ENCODE data around the gene AGMO.

Gene AGMO

DNA sequence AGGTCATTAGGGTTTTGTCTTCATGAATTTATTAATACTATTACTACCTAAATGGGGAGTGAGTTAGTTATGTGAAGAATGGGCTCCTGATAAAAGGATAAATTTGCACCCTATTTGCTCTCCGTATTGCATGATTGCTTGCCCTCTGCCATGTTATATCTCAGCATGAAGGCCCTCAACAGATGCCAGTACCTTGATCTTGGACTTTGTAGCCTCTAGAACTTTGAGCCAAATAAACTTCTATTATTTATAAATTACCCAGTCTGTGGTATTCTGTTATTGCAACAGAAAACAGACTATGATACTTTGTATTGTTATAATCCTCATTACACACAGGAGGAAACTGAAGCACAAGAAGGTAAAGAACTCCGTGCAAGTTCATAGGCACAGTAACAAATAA, 150.8 kb downstream of the AGMO start:
- Histone ChIP-seq H3K9me3 (ENCODE audit: control insufficient read depth, low read depth, low read length) (no peaks in the 10 kb centered on the region), H3K4me3 (ENCODE audit: low read length) (no peak overlapping the region), H3K27ac (ENCODE audit: low read length) (no peak overlapping the region), H3K9ac (ENCODE audit: low read length) (no peak overlapping the region), H3K27me3 (ENCODE audit: control insufficient read depth, insufficient read depth, low read length) (no peaks in the 10 kb centered on the region), H3K36me3 (ENCODE audit: control insufficient read depth, low read depth, low read length) (no peaks in the 10 kb centered on the region), H3K4me1 (ENCODE audit: control insufficient read depth, low read depth, low read length) (no peaks in the 10 kb centered on the region)

DNA sequence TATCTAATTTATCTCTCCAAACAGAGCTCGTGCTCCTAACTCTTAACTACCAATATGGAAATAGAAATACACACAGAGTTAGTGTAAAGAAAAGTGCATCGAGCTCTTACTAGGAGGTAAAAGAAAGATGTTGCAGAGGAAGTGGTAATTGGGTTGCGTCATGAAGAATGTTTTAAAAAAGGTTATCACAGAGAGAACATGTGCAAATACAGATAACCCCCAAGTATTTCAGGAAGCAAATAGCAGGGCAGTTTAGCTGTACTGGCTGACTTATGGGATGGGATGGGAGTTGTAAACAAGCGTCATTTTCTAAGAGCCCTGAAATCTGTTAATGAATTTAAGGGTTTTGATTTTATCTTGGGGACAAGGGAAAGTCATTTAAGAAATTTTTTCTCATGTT, 153.9 kb downstream of the AGMO start:
- H3K9me3 ChIP-seq (ENCODE audit: control insufficient read depth, low read depth, low read length), result no peaks in the 10 kb centered on the region
- H3K9ac ChIP-seq (ENCODE audit: low read length), result no peak overlapping the region
- no peak overlapping the region for H3K4me3 ChIP-seq (ENCODE audit: low read length)
- H3K27ac ChIP-seq (ENCODE audit: low read length), result no peak overlapping the region
- no peaks in the 10 kb centered on the region for H3K36me3 ChIP-seq (ENCODE audit: control insufficient read depth, low read depth, low read length)
- H3K27me3 ChIP-seq (ENCODE audit: control insufficient read depth, insufficient read depth, low read length), result no peaks in the 10 kb centered on the region
- H3K4me1 ChIP-seq (ENCODE audit: control insufficient read depth, low read depth, low read length), result peaks cover 3% of the 10 kb centered on the region

DNA sequence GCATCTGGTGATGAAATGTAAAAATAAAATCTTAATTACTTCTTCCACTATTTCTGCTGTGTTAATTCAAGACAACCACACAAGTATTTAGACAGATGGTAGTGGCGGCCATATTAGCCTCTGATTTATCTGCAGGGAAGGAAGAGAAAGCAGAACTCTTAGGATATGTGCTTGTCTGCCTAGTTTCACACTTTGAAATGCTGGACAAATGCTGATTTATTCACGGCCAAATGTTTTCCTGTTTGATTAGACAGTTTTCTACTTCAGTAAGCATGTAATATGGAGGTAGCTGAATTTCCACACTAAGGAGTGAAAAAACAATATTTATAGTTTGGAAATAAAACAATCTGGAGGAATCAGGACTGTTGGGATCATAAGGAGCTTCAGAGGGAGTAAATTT, 158.1 kb downstream of the AGMO start:
- Histone ChIP-seq H3K9me3 (ENCODE audit: control insufficient read depth, low read depth, low read length) (no peaks in the 10 kb centered on the region), H3K4me3 (ENCODE audit: low read length) (no peak overlapping the region), H3K36me3 (ENCODE audit: control insufficient read depth, low read depth, low read length) (no peaks in the 10 kb centered on the region), H3K9ac (ENCODE audit: low read length) (no peak overlapping the region), H3K27ac (ENCODE audit: low read length) (no peak overlapping the region), H3K4me1 (ENCODE audit: control insufficient read depth, low read depth, low read length) (peaks cover 7% of the 10 kb centered on the region), H3K27me3 (ENCODE audit: control insufficient read depth, insufficient read depth, low read length) (no peaks in the 10 kb centered on the region)

DNA sequence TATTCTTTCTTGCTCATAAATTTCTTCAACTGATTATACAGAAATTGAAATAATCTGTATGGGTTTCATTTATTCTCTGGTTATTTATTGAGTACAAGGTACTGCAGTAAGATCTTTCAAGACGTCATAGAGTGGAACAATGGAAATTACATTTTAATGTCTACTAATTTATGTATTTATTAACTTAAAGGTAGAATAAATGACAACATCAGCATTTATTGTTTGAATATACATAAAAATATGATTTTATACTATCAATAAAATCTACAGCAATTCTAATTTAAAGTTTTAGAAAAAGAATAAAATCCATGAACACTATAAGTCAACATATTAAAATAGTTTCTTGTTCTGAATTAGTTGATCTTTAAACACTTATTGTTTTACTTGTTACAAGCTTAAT, 158.5 kb downstream of the AGMO start:
- no peaks in the 10 kb centered on the region for H3K9me3 ChIP-seq (ENCODE audit: control insufficient read depth, low read depth, low read length)
- peaks cover 7% of the 10 kb centered on the region for H3K4me1 ChIP-seq (ENCODE audit: control insufficient read depth, low read depth, low read length)
- no peaks in the 10 kb centered on the region for H3K36me3 ChIP-seq (ENCODE audit: control insufficient read depth, low read depth, low read length)
- no peak overlapping the region for H3K4me3 ChIP-seq (ENCODE audit: low read length)
- no peaks in the 10 kb centered on the region for H3K27me3 ChIP-seq (ENCODE audit: control insufficient read depth, insufficient read depth, low read length)
- H3K27ac ChIP-seq (ENCODE audit: low read length), result peak overlapping the region; percentile 35
- H3K9ac ChIP-seq (ENCODE audit: low read length), result no peak overlapping the region

DNA sequence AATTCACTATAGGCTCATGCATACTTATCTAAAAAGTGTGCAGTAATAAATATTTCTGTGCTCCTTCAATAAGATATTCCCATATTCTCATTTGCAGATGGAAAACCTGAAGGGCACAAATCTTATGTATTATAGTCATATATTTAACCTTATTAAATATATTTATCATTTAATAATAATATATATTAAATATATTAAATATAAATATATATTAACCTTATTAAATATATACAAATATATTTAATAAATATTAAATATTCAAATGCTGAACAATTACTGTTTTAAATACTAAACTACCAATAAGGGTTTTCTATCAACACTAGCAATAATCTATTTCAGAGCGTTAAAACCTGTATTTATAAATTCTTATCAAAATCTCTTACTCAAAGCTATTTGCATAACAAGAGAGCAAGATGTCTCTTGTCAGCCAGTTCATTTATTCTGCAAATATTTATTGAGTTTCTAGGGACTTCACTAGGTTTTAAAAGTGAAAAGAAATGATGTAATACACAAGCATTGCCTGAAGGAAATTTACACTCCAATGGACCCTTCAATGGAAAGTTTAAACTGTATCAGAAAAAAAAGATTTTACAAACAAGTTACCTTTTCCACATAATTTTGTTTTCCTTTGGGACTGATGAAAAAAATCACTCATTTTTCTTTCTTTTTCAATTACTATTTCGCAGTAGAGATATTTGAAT, 159.2 kb downstream of the AGMO start:
- Histone ChIP-seq H3K27ac (ENCODE audit: low read length) (peak overlapping the region; percentile 35), H3K36me3 (ENCODE audit: control insufficient read depth, low read depth, low read length) (no peaks in the 10 kb centered on the region), H3K4me1 (ENCODE audit: control insufficient read depth, low read depth, low read length) (peaks cover 7% of the 10 kb centered on the region), H3K9ac (ENCODE audit: low read length) (no peak overlapping the region), H3K9me3 (ENCODE audit: control insufficient read depth, low read depth, low read length) (no peaks in the 10 kb centered on the region), H3K4me3 (ENCODE audit: low read length) (no peak overlapping the region), H3K27me3 (ENCODE audit: control insufficient read depth, insufficient read depth, low read length) (no peaks in the 10 kb centered on the region)

DNA sequence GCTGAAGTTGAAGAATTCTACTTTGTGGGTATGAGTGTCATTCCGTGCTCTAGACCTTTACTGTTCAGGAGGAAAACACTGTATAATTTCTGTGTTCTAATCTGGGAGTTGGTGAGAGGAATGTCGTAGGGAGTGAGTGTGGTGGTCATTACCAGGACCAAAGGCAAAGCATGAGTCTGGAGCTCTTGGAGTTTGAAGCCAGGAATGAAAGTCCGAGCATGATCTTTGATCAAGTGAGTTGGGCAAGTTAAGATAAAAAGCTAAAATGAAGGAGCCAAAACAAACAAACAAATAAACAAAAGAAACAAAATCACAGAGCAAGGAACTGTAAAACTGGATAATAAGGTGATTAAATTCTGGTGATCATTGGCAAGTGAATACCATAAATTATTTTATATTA, 161.4 kb downstream of the AGMO start:
- Histone ChIP-seq H3K4me3 (ENCODE audit: low read length) (no peak overlapping the region), H3K36me3 (ENCODE audit: control insufficient read depth, low read depth, low read length) (no peaks in the 10 kb centered on the region), H3K27ac (ENCODE audit: low read length) (no peak overlapping the region), H3K4me1 (ENCODE audit: control insufficient read depth, low read depth, low read length) (peaks cover 7% of the 10 kb centered on the region), H3K9me3 (ENCODE audit: control insufficient read depth, low read depth, low read length) (no peaks in the 10 kb centered on the region), H3K9ac (ENCODE audit: low read length) (no peak overlapping the region), H3K27me3 (ENCODE audit: control insufficient read depth, insufficient read depth, low read length) (no peaks in the 10 kb centered on the region)

DNA sequence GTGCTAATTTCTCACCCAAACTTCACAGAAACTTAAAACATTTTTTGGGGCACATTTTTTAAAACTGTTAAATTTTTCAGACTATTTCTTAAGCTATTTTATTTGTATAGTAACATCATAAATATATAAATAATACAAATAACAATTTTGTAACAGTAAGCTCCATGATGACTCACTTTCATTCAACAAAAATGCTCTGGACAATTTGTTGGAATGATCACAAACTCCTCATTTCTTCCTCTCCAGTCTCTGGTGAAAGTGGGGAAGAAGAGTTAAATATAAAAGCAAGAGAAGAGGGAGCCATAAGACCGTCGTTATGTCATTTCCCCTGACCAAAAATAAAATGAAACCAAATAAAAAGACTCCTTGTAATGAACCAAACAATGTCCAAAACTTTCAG, 162.4 kb downstream of the AGMO start:
- no peaks in the 10 kb centered on the region for H3K9me3 ChIP-seq (ENCODE audit: control insufficient read depth, low read depth, low read length)
- no peak overlapping the region for H3K9ac ChIP-seq (ENCODE audit: low read length)
- H3K36me3 ChIP-seq (ENCODE audit: control insufficient read depth, low read depth, low read length), result no peaks in the 10 kb centered on the region
- no peaks in the 10 kb centered on the region for H3K27me3 ChIP-seq (ENCODE audit: control insufficient read depth, insufficient read depth, low read length)
- no peak overlapping the region for H3K4me3 ChIP-seq (ENCODE audit: low read length)
- H3K4me1 ChIP-seq (ENCODE audit: control insufficient read depth, low read depth, low read length), result peaks cover 7% of the 10 kb centered on the region
- H3K27ac ChIP-seq (ENCODE audit: low read length), result no peak overlapping the region

DNA sequence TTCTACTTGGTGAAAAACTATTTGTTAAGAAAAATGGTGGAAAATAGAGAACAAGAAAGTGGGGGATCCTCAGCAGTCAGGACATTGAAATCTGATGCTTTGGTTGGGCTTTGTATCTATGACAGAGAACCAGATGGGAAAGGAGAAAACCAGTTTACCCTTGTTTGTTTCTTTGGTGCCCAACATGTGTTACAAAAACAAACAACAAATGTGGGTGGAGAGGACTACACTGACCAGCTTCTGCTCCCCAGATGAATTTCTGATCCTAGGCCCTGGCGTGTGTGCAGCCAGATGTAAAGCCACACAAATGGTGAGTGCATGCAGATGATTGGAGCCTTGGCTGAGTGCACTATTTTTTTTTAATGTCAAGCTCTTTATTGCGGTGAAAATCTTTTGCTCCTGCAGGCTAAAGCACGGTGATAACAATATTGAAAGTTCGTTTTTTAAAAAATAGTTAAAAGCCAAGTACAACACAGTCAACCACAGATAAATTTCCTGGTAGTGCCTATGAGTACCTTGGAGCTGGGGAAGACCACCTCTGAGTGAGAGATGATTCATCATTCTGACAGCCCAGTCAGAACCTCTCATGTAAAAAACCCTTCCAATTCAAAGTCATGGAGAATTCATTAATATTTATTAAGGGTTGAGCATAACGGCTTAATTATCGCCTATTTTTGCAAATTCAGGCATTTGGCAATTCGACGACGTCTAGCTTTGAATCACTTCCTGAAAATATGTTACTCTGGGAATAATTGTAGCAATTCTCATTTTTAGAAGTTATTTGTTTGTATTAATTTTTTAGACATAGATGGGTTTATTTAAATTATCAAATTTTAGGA, 163.7 kb downstream of the AGMO start:
- H3K9ac ChIP-seq (ENCODE audit: low read length), result no peak overlapping the region
- no peak overlapping the region for H3K4me3 ChIP-seq (ENCODE audit: low read length)
- no peaks in the 10 kb centered on the region for H3K9me3 ChIP-seq (ENCODE audit: control insufficient read depth, low read depth, low read length)
- H3K27ac ChIP-seq (ENCODE audit: low read length), result no peak overlapping the region
- no peaks in the 10 kb centered on the region for H3K36me3 ChIP-seq (ENCODE audit: control insufficient read depth, low read depth, low read length)
- peaks cover 6% of the 10 kb centered on the region for H3K4me1 ChIP-seq (ENCODE audit: control insufficient read depth, low read depth, low read length)
- no peaks in the 10 kb centered on the region for H3K27me3 ChIP-seq (ENCODE audit: control insufficient read depth, insufficient read depth, low read length)

DNA sequence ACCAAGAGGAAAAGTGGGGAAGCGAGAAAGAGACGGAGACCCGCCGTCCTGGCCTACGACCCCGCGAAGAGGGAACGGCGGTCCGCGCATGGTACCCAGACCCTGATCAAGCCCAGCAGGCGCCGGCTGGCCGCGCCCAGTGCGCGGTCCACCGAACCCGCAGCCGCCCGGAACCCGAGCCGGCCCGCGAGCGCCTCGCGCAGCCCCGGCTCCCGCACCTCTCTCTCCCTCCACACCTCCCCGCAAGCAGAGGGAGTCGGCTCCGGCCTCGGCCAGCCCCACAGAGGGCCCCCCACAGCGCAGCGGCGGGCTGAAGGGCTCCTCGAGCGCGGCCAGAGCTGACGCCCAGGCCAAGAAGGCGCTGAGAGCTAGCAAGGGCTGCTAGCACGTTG, 164.7 kb downstream of the AGMO start:
- Histone ChIP-seq H3K9ac (ENCODE audit: low read length) (no peak overlapping the region), H3K9me3 (ENCODE audit: control insufficient read depth, low read depth, low read length) (no peaks in the 10 kb centered on the region), H3K4me1 (ENCODE audit: control insufficient read depth, low read depth, low read length) (no peaks in the 10 kb centered on the region), H3K27me3 (ENCODE audit: control insufficient read depth, insufficient read depth, low read length) (no peaks in the 10 kb centered on the region), H3K27ac (ENCODE audit: low read length) (no peak overlapping the region), H3K4me3 (ENCODE audit: low read length) (no peak overlapping the region), H3K36me3 (ENCODE audit: control insufficient read depth, low read depth, low read length) (no peaks in the 10 kb centered on the region)

DNA sequence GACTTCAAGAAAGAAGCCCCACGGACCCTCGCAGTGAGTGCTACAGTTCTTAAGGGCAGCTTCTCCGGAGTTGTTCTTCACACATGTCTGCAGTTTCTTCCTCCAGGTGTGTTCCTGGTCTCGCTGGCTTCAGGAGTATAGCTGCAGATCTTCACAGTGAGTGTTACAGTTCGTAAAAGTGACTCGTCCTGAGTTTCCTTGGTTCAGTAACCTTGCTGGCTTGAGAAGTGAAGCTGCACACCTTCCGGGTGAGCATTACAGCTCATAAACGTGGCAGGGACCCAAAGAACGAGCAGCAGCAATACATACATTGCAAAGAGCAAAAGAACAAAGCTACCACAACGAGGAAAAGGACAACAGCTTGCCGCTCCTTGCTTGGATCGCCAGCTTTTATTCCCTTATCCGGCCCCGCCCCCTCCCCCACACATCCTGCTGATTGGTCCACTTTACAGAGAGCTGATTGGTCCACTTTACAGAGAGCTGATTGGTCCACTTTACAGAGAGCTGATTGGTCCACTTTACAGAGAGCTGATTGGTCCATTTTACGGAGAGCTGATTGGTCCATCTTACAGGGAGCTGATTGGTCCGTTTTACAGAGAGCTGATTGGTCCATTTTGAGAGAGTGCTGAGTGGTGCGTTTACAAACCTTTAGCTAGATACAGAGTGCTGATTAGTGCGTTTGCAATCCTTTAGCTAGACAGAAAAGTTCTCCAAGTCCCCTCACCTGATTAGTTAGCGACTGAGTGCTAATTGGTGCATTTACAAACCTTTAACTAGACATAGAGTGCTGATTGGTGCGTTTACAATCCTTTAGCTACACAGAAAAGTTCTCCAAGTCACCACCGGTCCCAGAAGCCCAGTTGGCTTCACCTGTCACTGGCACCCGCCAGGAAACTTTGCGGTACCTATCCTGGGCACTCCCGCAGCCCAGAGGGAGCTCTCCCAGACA, 165.3 kb downstream of the AGMO start:
- Histone ChIP-seq H3K27ac (ENCODE audit: low read length) (no peak overlapping the region), H3K4me3 (ENCODE audit: low read length) (no peak overlapping the region), H3K9ac (ENCODE audit: low read length) (no peak overlapping the region), H3K9me3 (ENCODE audit: control insufficient read depth, low read depth, low read length) (no peaks in the 10 kb centered on the region), H3K27me3 (ENCODE audit: control insufficient read depth, insufficient read depth, low read length) (no peaks in the 10 kb centered on the region), H3K4me1 (ENCODE audit: control insufficient read depth, low read depth, low read length) (no peaks in the 10 kb centered on the region), H3K36me3 (ENCODE audit: control insufficient read depth, low read depth, low read length) (no peaks in the 10 kb centered on the region)

DNA sequence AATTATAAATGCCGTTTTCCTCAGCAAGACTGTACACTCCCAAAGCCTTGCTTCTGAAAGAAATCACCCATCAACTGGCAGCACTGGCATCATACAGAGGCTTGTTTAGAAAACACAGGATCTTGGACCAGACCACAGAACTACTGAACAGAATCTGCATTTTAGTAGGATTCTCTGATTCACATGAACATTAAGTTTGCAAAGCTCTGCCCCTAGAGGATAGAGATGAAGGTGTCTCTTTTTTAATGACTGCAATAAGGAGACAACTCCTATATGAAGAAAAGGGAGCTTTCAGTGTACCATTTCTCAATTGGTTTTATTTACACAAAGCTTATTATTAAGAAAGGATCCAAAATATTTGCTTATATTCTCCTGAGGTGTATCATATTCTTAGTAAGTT, 172.7 kb downstream of the AGMO start:
- H3K27ac ChIP-seq (ENCODE audit: low read length), result no peak overlapping the region
- H3K27me3 ChIP-seq (ENCODE audit: control insufficient read depth, insufficient read depth, low read length), result no peaks in the 10 kb centered on the region
- no peak overlapping the region for H3K9ac ChIP-seq (ENCODE audit: low read length)
- no peak overlapping the region for H3K4me3 ChIP-seq (ENCODE audit: low read length)
- no peaks in the 10 kb centered on the region for H3K4me1 ChIP-seq (ENCODE audit: control insufficient read depth, low read depth, low read length)
- H3K9me3 ChIP-seq (ENCODE audit: control insufficient read depth, low read depth, low read length), result no peaks in the 10 kb centered on the region
- no peaks in the 10 kb centered on the region for H3K36me3 ChIP-seq (ENCODE audit: control insufficient read depth, low read depth, low read length)

Data from iPS-18a (cell line).